ENCODE data around the gene SPOCD1. TPM values are rescaled to one million over a fixed set of nuclear protein-coding genes. Genes with fewer than 3 reads are reported as not detected.

Gene SPOCD1
- total RNA-seq: under 0.01 TPM

DNA sequence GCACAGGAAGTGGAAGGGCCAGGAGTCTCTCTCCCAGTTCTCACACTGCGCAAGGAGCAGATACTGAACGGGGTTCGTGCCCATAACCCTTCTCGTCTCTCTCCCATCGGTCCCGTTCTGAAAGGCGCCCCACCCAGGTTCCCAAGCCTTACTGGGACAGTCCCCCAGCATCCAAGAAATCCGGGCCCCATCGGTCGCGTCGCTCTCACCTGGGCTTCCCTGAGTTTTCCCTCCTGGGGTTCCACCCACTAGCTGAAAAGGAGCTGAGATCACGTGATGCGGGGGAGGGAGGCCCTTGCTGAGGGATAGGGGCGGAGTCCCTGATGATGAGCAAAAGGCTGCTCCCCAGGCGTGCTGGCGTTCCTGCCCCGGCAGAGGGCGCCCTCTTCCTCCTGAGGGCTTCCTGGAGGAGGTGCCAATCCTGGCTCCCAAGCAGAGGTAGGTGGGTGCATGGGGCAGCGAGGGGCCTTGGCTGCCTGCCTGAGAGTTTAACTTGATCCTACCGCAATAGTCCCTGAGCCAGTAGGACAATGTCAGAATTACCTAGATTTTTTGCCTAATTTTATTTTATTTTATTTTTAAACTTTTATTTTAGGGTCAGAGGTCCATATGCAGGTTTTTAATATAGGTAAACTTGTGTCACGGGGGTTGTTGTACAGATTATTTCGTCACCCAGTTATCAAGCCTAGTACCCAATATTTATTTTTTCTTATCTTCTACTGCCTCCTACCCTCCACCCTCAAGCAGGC is at the start of gene SPOCD1:
SPOCD1 (minus strand) TSS at position 271 of the 749 bp plus-strand sequence. CDS start 689 bp downstream, outside the sequence.
- peak; percentile 53 to 67 (median 66) for DNase-seq (ENCODE audit: low read depth in 2 of 3, low spot score in 2 of 3)

DNA sequence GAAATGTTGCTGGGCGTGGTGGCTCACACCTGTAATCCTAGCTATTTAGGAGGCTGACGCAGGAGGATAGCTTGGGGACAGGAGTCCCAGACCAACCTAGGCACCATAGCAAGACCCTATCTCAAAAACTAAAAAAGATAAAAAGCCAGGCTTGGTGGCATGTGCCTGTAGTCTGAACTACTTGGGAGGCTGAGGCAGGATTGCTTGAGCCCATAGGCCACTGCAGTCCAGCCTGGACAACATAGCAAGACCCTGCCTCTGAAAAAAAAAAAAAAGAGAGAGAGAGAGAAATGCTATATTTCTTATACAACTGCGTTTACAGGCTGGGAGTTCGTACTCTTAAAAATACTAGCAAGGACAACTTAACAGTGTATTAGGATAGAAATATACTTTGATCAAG is 46.2 kb upstream of the SPOCD1 start:
- DNase-seq (ENCODE audit: low read depth in 2 of 3, low spot score in 2 of 3): no peak

DNA sequence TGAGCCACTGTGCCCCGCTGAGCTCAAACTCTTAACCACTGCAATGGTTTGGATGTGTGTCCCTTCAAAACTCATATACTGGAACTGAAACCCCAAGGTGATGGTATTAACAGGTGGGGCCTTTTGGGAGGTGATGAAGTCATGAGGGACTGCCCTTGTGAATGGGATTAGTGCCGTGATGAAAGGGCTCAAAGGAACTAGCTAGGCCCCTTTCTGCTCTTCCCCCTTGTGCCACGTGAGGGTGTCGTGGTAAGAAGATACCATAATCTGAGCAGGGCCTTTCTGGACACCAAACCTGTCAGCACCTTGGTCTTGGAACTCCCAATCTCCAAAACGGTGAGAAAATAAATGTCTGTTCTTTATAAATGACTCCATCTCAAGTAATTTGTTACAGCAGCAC is 45.5 kb upstream of the SPOCD1 start:
- DNase-seq (ENCODE audit: low read depth in 2 of 3, low spot score in 2 of 3): no peak

DNA sequence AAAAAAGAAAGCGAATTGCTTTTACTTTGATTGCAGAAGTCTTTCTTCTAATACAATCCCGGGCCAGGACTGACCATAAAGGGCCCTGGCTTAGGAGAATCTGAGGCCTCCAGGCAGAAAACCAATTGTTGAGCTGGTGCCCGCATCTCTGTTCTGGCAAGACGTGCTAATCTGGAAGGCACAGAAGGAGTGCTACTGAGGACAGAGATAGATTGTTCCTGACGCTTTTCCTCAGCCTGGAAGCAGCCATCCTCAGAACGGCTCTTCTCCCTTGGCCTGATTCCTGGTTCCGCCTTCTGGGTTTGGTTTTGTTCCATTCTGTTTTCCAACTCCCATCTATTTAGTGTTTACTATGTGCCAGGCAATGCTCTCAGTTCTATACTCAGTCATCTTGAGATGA is 44.8 kb upstream of the SPOCD1 start:
- DNase-seq (ENCODE audit: low read depth in 2 of 3, low spot score in 2 of 3): no peak

GRCh38 chr1:31859719-31860118 is 43.9 kb upstream of the SPOCD1 start:
- no peak for DNase-seq (ENCODE audit: low read depth in 2 of 3, low spot score in 2 of 3)

- no peak for DNase-seq (ENCODE audit: low read depth in 2 of 3, low spot score in 2 of 3)
Measured at GRCh38 chr1:31859044-31859443, 43.2 kb upstream of the SPOCD1 start.

- DNase-seq (ENCODE audit: low read depth in 2 of 3, low spot score in 2 of 3): no peak
Measured at GRCh38 chr1:31857863-31858262, 42.0 kb upstream of the SPOCD1 start.

GRCh38 chr1:31856140-31856539 is 40.3 kb upstream of the SPOCD1 start:
- no peak for DNase-seq (ENCODE audit: low read depth in 2 of 3, low spot score in 2 of 3)

GRCh38 chr1:31855038-31855845 is 39.4 kb upstream of the SPOCD1 start:
- DNase-seq (ENCODE audit: low read depth in 2 of 3, low spot score in 2 of 3): no peak

DNA sequence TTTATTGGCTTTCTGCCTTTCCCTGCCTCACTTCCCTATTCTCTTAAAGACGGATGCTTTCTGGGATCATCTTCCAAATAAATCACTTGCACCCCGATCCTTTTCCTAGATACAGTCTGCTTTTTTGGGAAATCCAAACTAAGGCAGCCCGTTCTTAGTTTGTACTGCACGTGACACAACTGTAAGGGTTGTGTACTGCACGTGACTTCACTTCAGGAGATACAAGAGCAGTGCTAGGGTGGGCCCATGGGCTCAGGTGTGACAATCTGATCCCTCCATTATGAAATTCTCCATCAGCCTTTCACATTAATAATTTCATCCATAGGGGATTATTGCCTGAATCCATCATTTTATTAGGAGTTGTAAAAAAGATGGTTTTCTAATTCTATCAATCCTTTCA is 33.8 kb upstream of the SPOCD1 start:
- DNase-seq (ENCODE audit: low read depth in 2 of 3, low spot score in 2 of 3): no peak

DNA sequence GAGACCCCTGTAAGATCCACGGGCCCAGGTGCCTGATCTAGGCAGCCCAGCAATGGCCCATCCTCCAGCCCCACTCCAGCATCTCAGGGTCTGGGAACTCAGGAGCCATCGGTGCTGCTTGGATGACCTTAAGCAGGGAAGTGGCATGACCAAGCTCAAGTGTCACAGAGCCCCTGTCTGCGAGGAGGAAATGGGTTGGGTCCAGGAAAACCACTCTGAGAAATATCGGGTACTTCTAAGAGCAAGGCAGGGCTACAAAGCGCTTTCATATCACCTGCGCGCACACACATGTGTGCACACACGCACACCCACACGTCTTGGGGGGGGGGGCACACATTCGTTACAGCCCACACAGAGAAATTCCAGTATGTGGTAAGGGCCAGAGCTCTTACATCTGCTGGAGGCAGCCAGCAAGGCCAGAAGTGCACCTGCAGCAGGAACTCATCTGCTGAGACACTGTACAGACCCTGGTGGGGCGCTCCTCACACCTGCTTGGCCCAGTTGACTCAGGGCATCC is 32.6 kb upstream of the SPOCD1 start:
- peak; percentile 15 to 45 (median 21) for DNase-seq (ENCODE audit: low read depth in 2 of 3, low spot score in 2 of 3)

DNA sequence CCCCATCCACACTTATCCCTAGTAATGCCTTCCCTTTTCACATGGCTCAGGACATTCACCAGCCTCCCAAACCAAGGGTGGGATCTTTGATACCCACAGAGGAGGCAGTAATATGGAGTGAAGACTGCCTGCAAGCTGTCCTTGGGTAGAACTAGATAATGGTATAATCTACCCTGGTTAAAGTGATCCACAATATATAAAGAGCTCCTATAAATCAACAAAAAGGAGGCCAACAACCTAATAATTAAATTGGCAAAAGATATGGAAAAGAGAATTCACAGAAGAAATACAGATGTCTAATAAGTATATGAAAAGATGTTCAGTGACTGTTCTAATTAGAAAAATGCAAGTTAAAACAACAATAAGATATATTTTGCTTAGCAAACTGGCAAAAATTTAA is 30.7 kb upstream of the SPOCD1 start:
- DNase-seq (ENCODE audit: low read depth in 2 of 3, low spot score in 2 of 3): no peak

- DNase-seq (ENCODE audit: low read depth in 2 of 3, low spot score in 2 of 3): no peak
Measured at GRCh38 chr1:31843506-31843905, 27.7 kb upstream of the SPOCD1 start.

DNA sequence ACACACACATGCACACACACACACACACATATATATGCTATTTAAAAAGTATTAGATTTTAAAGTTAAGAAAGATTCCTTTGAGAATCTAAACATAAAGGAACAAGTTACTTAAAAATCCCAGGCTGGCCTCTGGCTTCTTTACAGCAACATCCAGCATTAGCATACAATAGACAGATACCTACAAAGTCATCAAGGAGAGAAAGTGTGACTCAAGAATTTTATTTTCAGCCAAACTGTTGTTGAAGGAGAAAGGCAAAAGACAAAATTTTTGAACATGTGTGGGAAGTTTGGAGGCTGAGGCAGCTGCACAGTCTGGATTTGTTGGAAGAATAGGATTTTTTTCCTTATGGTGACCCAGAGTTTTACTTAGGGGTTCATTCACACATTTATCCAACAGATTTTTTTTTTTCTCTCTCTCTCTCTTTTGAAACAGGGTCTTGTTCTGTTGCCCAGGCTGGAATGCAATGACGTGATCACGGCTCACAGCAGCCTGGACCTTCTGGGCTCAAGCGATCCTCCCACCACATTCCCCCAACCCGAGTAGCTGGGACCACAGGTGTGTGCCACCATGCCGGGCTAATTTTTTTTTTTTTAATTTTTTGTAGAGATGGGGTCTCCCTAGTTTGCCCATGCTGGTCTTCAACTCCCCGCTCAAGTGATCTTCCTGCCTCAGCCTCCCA is 24.0 kb upstream of the SPOCD1 start:
- no peak for DNase-seq (ENCODE audit: low read depth in 2 of 3, low spot score in 2 of 3)

DNA sequence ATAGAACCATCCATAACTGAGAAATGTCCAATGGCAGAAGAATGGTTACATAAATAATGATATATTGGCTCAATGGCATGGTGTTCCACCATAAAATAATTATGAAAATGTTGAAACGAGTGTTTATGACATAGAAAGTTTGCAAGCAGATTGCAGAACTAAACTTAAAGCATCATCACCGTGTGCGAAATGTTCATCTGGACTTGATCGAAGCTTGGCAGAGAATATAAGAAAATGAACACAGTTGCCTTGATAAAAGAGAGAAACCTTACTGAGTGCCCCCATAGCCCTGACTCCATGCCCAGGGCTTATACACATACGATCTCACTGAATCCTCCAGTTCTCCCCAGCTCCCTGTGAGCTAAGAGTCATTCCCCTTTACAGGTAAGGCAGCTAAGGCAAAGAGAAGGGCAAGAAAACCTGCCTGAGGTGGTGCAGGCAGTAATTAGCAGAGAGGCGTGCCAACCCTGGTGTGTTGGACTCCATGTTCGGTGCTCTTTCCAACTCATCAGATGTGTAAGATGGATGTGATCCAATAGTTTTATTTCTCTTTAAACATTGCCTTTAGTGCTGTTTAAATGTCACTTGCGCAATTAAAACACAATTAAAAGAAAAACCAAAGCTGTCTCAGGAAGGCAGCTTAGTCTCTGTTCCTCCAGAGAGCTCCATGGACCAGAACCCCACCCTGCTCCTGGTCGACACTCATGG is 21.8 kb upstream of the SPOCD1 start:
- no peak for DNase-seq (ENCODE audit: low read depth in 2 of 3, low spot score in 2 of 3)

DNA sequence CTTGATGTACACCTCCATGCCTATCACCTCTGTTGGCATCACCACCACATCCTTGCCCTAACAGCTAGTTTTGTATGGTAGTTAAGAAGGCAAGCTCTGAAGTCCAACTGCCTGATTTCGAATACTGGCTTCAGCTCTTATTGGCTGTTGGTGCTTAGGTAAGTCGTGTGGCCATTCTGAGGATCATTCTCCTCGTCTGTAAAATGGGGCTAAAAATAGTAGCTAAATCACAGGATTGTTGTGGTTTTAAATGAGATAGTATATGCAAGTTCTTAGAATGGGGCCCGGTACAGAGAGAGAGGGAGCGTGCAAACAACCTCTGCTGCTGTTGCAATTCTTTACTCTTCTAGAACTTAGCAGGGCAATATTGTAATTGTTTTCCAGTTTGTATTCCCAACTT is 20.8 kb upstream of the SPOCD1 start:
- DNase-seq (ENCODE audit: low read depth in 2 of 3, low spot score in 2 of 3): no peak

DNA sequence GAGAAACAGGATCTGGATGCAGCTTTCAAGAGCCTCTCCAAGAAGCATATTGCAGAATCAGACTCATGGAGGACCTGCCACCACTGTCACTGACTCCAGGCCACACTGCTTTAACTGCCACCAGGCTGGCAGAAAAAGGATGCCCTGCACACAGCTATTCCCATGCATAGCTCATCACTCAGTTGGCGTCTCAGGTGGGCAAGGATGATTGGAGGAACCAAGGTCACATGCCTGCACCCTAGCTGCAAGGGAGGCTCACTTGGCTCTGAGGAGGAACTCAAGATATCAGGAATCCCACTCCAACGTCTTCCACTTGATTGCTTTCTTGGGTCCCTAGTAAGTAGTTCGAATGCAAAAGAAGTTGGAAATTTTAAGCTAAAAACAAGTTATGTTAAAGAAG is 19.6 kb upstream of the SPOCD1 start:
- no peak for DNase-seq (ENCODE audit: low read depth in 2 of 3, low spot score in 2 of 3)

DNA sequence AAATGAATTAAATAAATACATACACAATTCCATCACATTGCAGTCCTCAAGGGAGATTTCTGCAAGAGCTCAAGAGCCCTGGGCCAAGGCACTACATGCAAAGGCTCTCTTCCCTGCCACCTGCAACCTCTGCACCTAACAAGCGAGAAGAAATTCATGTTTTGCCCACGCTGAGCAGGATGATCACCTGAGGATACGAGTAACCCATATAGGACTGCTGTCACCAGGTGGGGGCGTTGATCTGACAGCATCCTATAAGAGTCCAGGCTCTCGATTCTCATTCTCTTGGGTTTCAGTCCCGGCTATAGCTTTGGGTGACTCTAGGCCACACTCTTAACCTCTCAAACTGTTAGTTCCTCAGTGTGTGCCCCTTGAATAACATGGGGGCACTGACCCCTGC is 18.7 kb upstream of the SPOCD1 start:
- DNase-seq (ENCODE audit: low read depth in 2 of 3, low spot score in 2 of 3): no peak

DNA sequence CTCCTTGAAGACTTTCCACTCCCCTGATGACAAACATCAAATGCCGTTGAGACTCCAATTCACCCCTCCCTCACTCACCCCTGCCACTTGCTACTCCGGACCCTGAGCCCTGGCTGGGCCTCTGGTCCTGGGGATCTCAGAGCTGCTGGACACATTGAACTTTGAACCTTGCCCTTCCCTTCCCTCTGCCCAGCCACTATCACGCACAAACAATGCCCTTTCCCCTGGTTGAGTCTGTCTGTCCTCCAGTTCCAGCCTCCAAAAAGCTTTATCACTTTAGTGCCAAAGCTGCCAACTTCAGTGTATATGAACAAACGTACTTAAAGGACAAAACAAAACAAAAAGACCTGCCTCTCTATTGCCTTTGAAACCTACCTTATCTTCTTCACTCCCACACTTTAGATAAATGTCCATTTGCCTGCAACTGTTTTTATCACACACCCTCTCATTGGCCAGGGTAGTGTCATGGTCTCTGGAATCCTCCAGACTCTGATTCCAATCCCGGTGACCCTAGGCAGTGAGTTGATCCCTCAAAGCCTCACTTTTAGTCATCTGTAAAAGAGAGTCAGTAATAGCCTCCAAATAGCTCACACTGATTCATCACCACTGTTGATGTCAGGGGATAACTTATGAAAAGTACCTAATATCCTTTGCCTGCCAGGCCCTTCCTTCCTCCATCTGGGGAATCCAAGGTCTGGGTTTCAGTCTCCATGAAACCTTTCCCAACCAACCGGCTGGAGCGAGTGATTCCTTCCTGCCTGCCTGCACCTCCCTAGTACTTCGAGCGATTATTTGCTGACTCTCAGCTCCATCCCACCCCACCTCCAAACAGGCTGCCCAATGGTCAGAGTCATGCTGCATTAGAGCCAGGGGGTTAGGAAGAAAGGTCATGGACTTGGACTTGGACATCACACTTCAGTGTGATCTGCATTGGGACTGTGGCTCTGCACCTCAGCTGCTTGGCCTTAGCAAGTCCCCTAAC is 15.9 kb upstream of the SPOCD1 start:
- DNase-seq (ENCODE audit: low read depth in 2 of 3, low spot score in 2 of 3): no peak
